ENCODE data around the gene DPPA4.
A peak's percentile ranks its signal among the peaks of the same experiment; 100 is the strongest.

The DPPA4 gene

GRCh38 chr3:109336291-109336861 lies 970 bp downstream of the DPPA4 start:
- peak; percentile 2 for DNase-seq

GRCh38 chr3:109334572-109334971 lies 2.8 kb downstream of the DPPA4 start:
- no peak for DNase-seq

GRCh38 chr3:109331692-109332091 lies 5.7 kb downstream of the DPPA4 start:
- DNase-seq = no peak

GRCh38 chr3:109330405-109330804 lies 6.9 kb downstream of the DPPA4 start:
- DNase-seq = no peak

- no peak for DNase-seq
These were observed 9.1 kb downstream of the DPPA4 start for GRCh38 chr3:109328202-109328601.

- no peak for DNase-seq
These were observed 11.7 kb downstream of the DPPA4 start for GRCh38 chr3:109325657-109326056.

GRCh38 chr3:109325109-109325508 lies 12.2 kb downstream of the DPPA4 start:
- no peak for DNase-seq

GRCh38 chr3:109316162-109316730 lies 21.1 kb downstream of the DPPA4 start, which contains the start of gene DPPA2:
Gene DPPA2, minus strand, starts transcription at chr3:109316517. Its CDS starts 1,975 bp downstream, at chr3:109314542.
- DNase-seq = no peak

- no peak for DNase-seq
These were observed 24.3 kb downstream of the DPPA4 start for GRCh38 chr3:109313061-109313460.

- DNase-seq = no peak
These were observed 39.9 kb downstream of the DPPA4 start for GRCh38 chr3:109297496-109297895.

- DNase-seq = no peak
These were observed 53.3 kb downstream of the DPPA4 start for GRCh38 chr3:109284071-109284470.

- no peak for DNase-seq
These were observed 58.8 kb downstream of the DPPA4 start for GRCh38 chr3:109278546-109278945.

GRCh38 chr3:109278141-109278540 lies 59.2 kb downstream of the DPPA4 start:
- DNase-seq = no peak
